Gastrocnemius medialis (tissue), 4 donors: ENCODE measurements around the gene CYTH2.

Experiments used
- CTCF ChIP-seq, 5 experiments: fragments of 450-650 bp in 3 of 5; fragments of 200-600 bp in 2 of 5; sonication (generic) in 2 of 5; IDR thresholded peaks in 4 of 5; conservative IDR thresholded peaks in 1 of 5; 1 replicate in 4 of 5; 2 replicates in 1 of 5; pipeline ENCODE4 v1.5.1; 2016 to 2019; ENCODE audit warnings: antibody characterized with exemption in 5 of 5, mild to moderate bottlenecking in 3 of 5, moderate library complexity in 3 of 5
- POLR2A ChIP-seq, 2 donors: fragments of 450-650 bp; IDR thresholded peaks; one replicate each; pipeline ENCODE4 v1.6.1; 2017; ENCODE audit warnings: antibody characterized with exemption in 2 of 2, mild to moderate bottlenecking in 2 of 2, moderate library complexity in 2 of 2

- TF ChIP-seq CTCF (IDR thresholded peaks at IDR 0.05 in 4 of 5, conservative IDR thresholded peaks at IDR 0.05 in 1 of 5) (no peak), POLR2A (IDR thresholded peaks at IDR 0.05) (no peak)
Observed at GRCh38 chr19:48501494-48502349, 32.6 kb downstream of the CYTH2 start.
